ENCODE data around the gene TMC4.

DNA sequence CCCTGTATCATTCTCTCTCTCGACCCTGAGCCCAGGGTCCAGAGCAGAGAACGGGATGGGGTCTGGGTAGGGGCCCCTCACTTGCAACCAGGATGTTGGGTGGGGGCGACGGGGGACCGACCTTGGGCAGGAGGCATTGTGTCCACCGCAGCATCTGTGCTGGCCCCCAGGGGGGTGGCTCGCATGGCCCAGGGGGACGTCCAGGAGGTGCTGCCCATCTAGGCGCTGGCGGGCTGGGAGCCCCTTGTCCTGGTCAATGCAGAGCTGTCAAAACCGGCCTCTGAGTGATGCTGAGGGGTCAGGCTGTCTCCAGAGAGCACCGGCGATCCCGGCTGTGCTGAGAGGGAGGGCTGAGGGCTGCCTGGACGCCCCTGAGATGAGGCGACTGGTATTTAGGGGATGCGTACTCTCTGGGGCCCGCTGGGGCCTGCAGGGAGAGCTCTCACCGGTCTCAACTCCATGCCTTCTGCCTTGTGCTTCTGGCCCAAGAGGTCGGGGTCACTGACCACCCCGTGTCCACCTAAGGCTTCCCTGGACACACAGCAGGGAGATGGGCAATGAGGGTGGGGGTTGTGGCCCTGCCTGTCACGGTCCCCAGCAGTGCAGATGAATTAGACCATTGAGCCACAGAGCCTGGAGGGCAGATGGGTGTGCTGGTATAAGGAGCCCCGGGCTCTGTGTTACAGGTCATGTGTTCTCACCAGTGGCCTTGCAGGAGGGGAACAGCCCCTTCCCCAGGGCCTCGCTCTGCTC lies 36.3 kb upstream of the TMC4 start:
- no peak for TF ChIP-seq EZH2 (IDR thresholded peaks at IDR 0.05; ENCODE audit: insufficient read depth, poor library complexity, severe bottlenecking)
- TF ChIP-seq EZH2phosphoT487 (IDR thresholded peaks at IDR 0.05; ENCODE audit: insufficient read depth, low read depth): no peak
